Sigmoid colon (tissue), 7 donors: ENCODE data around the gene MAGED2. TPM values are rescaled to one million over a fixed set of nuclear protein-coding genes. Genes with fewer than 3 reads are reported as not detected.

ENCODE experiments used
- DNase-seq: peaks from one replicate; pipeline ENCODE4 v3.0.0-alpha.2; 2019
- H3K27ac ChIP-seq, 4 donors: fragments of 200-600 bp; sonication (generic); one replicate each; pipeline ENCODE4 v1.5.1; 2016 to 2019; ENCODE audit warnings: mild to moderate bottlenecking in 1 of 4
- H3K27me3 ChIP-seq, 3 donors: fragments of 200-600 bp; sonication (generic); one replicate each; pipeline ENCODE4 v1.5.1; 2019; ENCODE audit warnings: mild to moderate bottlenecking in 1 of 3
- H3K36me3 ChIP-seq, 4 donors: fragments of 200-600 bp; sonication (generic); one replicate each; pipeline ENCODE4 v1.5.1; 2016 to 2019
- H3K4me1 ChIP-seq, 4 donors: fragments of 200-600 bp; sonication (generic); one replicate each; pipeline ENCODE4 v1.5.1; 2017 to 2019
- H3K4me3 ChIP-seq, 4 donors: fragments of 200-600 bp; sonication (generic); one replicate each; pipeline ENCODE4 v1.5.1; 2017 to 2019; ENCODE audit warnings: mild to moderate bottlenecking in 2 of 4, moderate library complexity in 1 of 4
- H3K9me3 ChIP-seq, 4 donors: fragments of 200-600 bp in 3 of 4; sonication (generic) in 3 of 4; one replicate each; pipeline versions ENCODE4 v1.5.1 to v1.6.1; 2013 to 2019
- CTCF ChIP-seq, 4 experiments: fragments of 450-650 bp in 3 of 4; fragments of 200-600 bp in 1 of 4; IDR thresholded peaks; one replicate each; pipeline ENCODE4 v1.5.1; 2016 to 2019; ENCODE audit warnings: antibody characterized with exemption in 4 of 4, mild to moderate bottlenecking in 3 of 4, moderate library complexity in 2 of 4
- EP300 ChIP-seq, 4 donors: sonication (generic); formaldehyde crosslinking; IDR thresholded peaks; one replicate each; pipeline ENCODE4 v1.6.1; 2017; ENCODE audit warnings: antibody characterized with exemption in 4 of 4
- POLR2A ChIP-seq, 2 donors: fragments of 450-650 bp; IDR thresholded peaks; one replicate each; pipeline ENCODE4 v1.6.1; 2016; ENCODE audit warnings: antibody characterized with exemption in 2 of 2, mild to moderate bottlenecking in 2 of 2, moderate library complexity in 2 of 2
- POLR2AphosphoS5 ChIP-seq, 4 donors: sonication (generic); formaldehyde crosslinking; IDR thresholded peaks; one replicate each; pipeline ENCODE4 v1.6.1; 2017; ENCODE audit warnings: antibody characterized with exemption in 4 of 4
- WGBS, 2 donors: extraction: QIAGEN DNeasy Blood & Tissue Kit; methylation state at CpG; one replicate each; pipeline ENCODE4 v1.1.7; 2013; 5-methylcytosine and 5-hydroxymethylcytosine counted together
- intact Hi-C: fragments of 100-400 bp; cut with DNase I; formaldehyde crosslinking; loops from one replicate; pipeline ENCODE4 v1.15.1; 2023
- polyA plus RNA-seq, 3 donors: library from polyadenylated mRNA; stranded (reverse); fragments of 200-250 nt; gene quantifications; one replicate each; pipeline ENCODE4 v1.2.3, GENCODE V29; 2013
- total RNA-seq, 4 donors: library from RNA; depleted of rRNA; stranded (reverse); fragments of >200 nt; gene quantifications; one replicate each; pipeline ENCODE4 v1.1.0, GENCODE V29; 2016
- donor health status: healthy with polysubstance abuse.
- donor health status: Bipolar disorder and iron deficiency.
- donor health status: healthy.

Gene MAGED2
- total and polyA plus RNA-seq, 7 donors, result 44.9 to 152 (median 132) TPM

- H3K4me3 ChIP-seq, result peak overlapping the region; percentile 55 to 73 (median 70)
- WGBS, 2 donors, result 1 to 3% methylated on average over 38 of the region's 38 CpGs
These were observed 1.3 kb downstream of the MAGED2 start for GRCh38 chrX:54808605-54809483.

GRCh38 chrX:54810532-54810931 is 3.0 kb downstream of the MAGED2 start:
- H3K27ac ChIP-seq, result no peak overlapping the region
- H3K4me1 ChIP-seq, result peaks cover 0 to 15% (median 11%) of the 10 kb centered on the region in 4 donors
- DNase-seq, result no peak
- H3K9me3 ChIP-seq, result no peaks in the 10 kb centered on the region
- intact Hi-C loops, result no loop called here
- H3K27me3 ChIP-seq, result no peaks in the 10 kb centered on the region
- WGBS, 2 donors, result 94 to 95% methylated on average over 5 of the region's 5 CpGs
- H3K36me3 ChIP-seq, result peaks cover 8 to 55% (median 27%) of the 10 kb centered on the region in 4 donors
- H3K4me3 ChIP-seq, result no peak overlapping the region
- TF ChIP-seq CTCF (IDR thresholded peaks at IDR 0.05) (no peak), POLR2A (IDR thresholded peaks at IDR 0.05) (no peak), POLR2AphosphoS5 (IDR thresholded peaks at IDR 0.05) (no peak), EP300 (IDR thresholded peaks at IDR 0.05) (no peak)

More at GRCh38 chrX:54808605-54809483, 1.3 kb downstream of the MAGED2 start:
- peak; percentile 97 for DNase-seq
- Histone ChIP-seq H3K36me3 (peaks cover 8 to 38% (median 16%) of the 10 kb centered on the region in 4 donors), H3K27ac (peak overlapping the region; percentile 87 to 91 (median 90)), H3K9me3 (no peaks in the 10 kb centered on the region), H3K4me1 (peaks cover 0 to 15% (median 11%) of the 10 kb centered on the region in 4 donors), H3K27me3 (no peaks in the 10 kb centered on the region)
- intact Hi-C loops, result loop anchor here (1.0 to 10.0 kb wide), 8 partner anchors 169 to 906 kb away; partner anchors contain the start of genes APEX2, FGD1, GNL3L and PHF8
- peak in 1 of 4 donors; percentile 8 for TF ChIP-seq EP300 (IDR thresholded peaks at IDR 0.05)
- TF ChIP-seq CTCF (IDR thresholded peaks at IDR 0.05), result no peak
- TF ChIP-seq POLR2AphosphoS5 (IDR thresholded peaks at IDR 0.05), result peak in 1 of 4 donors; percentile 53

- DNase-seq, result no peak
- Histone ChIP-seq H3K4me1 (peaks cover 0 to 15% (median 11%) of the 10 kb centered on the region in 4 donors), H3K9me3 (no peaks in the 10 kb centered on the region), H3K27ac (no peak overlapping the region), H3K4me3 (no peak overlapping the region), H3K27me3 (no peaks in the 10 kb centered on the region), H3K36me3 (peaks cover 8 to 62% (median 28%) of the 10 kb centered on the region in 4 donors)
- intact Hi-C loops, result no loop called here
- TF ChIP-seq EP300 (IDR thresholded peaks at IDR 0.05) (no peak), CTCF (IDR thresholded peaks at IDR 0.05) (no peak), POLR2AphosphoS5 (IDR thresholded peaks at IDR 0.05) (no peak), POLR2A (IDR thresholded peaks at IDR 0.05) (no peak)
- 94% methylated on average over 9 of the region's 9 CpGs for WGBS, 2 donors
These were observed 3.8 kb downstream of the MAGED2 start for GRCh38 chrX:54811301-54811885.

GRCh38 chrX:54812306-54812705 is 4.8 kb downstream of the MAGED2 start:
- intact Hi-C loops, result no loop called here
- no peak for TF ChIP-seq CTCF (IDR thresholded peaks at IDR 0.05)
- no peak for TF ChIP-seq EP300 (IDR thresholded peaks at IDR 0.05)
- TF ChIP-seq POLR2A (IDR thresholded peaks at IDR 0.05), result no peak
- no peak for TF ChIP-seq POLR2AphosphoS5 (IDR thresholded peaks at IDR 0.05)
- no peak for DNase-seq
- peaks cover 8 to 62% (median 28%) of the 10 kb centered on the region in 4 donors for H3K36me3 ChIP-seq
- H3K27ac ChIP-seq, result no peak overlapping the region
- H3K9me3 ChIP-seq, result no peaks in the 10 kb centered on the region
- H3K4me3 ChIP-seq, result no peak overlapping the region
- 92 to 96% methylated on average over 3 of the region's 3 CpGs for WGBS, 2 donors
- peaks cover 0 to 15% (median 11%) of the 10 kb centered on the region in 4 donors for H3K4me1 ChIP-seq
- no peaks in the 10 kb centered on the region for H3K27me3 ChIP-seq
